ENCODE results near the gene MX1.

DNA sequence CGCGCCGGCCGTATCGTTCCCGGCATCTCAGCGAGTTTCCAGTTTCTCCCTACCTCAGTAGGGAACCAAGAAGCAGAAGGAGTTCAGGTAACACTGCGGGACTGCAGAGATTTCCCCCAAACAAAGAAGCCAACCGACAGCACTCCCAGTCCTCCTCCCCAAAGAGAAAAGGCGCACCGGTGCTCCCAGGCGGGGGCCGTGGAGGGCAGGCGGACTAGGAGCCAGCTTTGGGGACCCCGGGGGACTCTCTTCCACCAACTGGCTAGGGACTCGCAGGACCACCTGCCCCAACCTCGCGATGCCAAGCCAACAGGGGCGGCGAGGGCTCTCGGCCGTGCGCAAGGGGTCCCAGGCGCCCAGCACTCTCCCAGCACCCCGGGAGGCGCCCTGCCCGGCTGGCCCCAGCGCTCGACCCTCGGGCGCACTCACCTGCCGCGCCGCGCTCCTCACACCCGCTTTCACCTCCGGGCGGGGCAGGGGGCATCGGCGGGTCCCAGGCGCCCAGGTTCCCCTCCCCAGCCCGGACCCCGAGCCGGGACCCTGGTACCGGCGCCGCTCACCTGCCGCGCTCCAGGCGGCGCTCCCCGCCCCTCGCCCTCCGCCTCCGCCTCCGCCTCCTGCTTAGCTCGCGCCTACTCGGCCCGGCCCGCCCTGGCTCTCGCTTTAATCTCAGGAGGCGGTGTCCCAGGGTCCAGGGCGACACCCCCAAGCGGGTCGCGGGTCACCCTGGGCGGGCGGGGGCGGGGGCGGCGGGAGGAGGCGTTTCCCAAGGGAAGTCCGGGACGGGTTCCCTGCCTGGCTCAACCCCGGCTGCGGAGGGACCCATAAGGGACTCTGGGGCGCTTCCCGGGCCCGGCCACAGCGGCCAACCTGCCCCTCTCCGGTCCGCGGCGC is 81.7 kb downstream of the MX1 start, which contains the start of gene TMPRSS2:
- TF ChIP-seq, protein P1, sequence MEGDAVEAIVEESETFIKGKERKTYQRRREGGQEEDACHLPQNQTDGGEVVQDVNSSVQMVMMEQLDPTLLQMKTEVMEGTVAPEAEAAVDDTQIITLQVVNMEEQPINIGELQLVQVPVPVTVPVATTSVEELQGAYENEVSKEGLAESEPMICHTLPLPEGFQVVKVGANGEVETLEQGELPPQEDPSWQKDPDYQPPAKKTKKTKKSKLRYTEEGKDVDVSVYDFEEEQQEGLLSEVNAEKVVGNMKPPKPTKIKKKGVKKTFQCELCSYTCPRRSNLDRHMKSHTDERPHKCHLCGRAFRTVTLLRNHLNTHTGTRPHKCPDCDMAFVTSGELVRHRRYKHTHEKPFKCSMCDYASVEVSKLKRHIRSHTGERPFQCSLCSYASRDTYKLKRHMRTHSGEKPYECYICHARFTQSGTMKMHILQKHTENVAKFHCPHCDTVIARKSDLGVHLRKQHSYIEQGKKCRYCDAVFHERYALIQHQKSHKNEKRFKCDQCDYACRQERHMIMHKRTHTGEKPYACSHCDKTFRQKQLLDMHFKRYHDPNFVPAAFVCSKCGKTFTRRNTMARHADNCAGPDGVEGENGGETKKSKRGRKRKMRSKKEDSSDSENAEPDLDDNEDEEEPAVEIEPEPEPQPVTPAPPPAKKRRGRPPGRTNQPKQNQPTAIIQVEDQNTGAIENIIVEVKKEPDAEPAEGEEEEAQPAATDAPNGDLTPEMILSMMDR (IDR thresholded peaks at IDR 0.05): no peak
- no peak for TF ChIP-seq POLR2AphosphoS5 (IDR thresholded peaks at IDR 0.05; ENCODE audit: insufficient read depth in 1 of 2, low read depth in 1 of 2)
- TF ChIP-seq POLR2A (IDR thresholded peaks at IDR 0.05): no peak
